GM18870 (cell line): ENCODE results near the gene ZNF799.
"Not testable (repeated sequence)": the region's sequence is repeated elsewhere in the genome, so short reads cannot be mapped to it uniquely, and the experiment has no call there.

ENCODE experiments used
- ATAC-seq: cut with Tn5 transposase; IDR thresholded peaks from one replicate; pipeline ENCODE4 v1.9.1; 2021; ENCODE audit warnings: moderate library complexity; ENCODE audit not compliant: unreplicated experiment

ZNF799 gene

DNA sequence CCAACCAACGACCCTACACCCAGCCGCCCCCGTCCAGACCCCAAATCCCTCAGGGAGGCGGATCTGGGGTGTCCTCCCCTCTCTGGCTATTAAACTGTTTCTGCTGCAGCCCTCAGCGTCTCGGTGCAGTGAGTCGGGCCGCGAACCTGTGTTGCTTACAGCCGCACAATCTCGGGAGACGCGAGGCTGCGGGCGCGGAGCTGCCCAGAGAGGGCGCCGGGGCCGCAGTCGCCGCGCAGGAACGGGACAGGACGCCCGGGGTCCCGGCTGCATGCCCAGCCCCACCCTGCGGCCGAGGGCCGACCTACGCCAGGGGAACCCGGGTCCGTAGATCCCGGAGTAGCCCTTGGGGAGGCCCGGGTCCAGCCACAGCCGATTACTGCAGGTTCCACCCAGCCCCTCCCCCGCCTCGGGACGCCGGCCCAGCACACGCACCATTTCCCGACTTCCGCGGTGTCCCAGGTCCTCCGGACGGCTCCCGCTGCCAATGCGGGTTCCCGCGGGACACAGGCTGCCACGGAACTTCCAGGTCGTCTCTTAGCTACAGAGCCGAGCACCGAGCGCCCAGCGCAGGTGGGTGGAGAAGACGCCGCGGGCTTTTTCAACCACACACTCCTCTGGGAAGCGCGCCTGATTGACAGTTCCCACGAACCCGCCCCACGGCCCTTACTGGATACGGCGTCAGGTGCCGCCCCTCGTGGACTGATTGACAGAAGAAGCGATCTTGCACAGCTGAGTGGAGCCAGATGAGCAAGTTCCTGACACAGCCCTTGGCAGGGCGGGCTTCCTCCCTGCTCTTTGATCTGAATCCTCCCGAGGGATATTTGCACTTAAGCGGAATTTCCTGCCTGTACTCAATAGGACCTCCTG is at the start of gene ZNF799:
Gene ZNF799 (minus strand): TSS at position 639 of the 870 bp plus-strand sequence. CDS start 201 bp downstream, at position 438.
- peak; percentile 75 for ATAC-seq

DNA sequence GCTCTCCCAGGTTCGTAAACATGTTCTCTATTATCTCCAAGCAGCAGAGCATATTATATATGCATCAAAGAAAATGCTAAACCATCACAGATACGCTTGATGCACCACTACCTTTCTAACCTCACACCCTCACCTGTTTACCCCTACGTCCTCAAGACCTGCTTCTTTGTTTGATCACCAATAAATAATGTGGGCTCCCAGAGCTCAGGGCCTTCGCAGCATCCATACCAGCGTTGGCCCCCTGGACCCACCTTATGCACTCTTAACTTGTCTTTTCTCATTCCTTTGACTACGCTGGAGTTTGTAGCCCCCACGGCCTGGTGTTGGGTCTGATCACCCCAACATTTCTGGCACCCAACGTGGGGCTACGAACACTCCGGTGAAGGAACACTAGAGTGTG is 49.8 kb upstream of the ZNF799 start:
- no peak for ATAC-seq

- ATAC-seq = no peak
Measured at GRCh38 chr19:12448808-12449207, 47.7 kb upstream of the ZNF799 start.

- peak; percentile 88 for ATAC-seq
Measured at GRCh38 chr19:12440541-12441316, 39.7 kb upstream of the ZNF799 start, which contains the start of gene ZNF443. ZNF443 (minus strand) TSS chr19:12441021; CDS start chr19:12440914, 107 bp downstream.

DNA sequence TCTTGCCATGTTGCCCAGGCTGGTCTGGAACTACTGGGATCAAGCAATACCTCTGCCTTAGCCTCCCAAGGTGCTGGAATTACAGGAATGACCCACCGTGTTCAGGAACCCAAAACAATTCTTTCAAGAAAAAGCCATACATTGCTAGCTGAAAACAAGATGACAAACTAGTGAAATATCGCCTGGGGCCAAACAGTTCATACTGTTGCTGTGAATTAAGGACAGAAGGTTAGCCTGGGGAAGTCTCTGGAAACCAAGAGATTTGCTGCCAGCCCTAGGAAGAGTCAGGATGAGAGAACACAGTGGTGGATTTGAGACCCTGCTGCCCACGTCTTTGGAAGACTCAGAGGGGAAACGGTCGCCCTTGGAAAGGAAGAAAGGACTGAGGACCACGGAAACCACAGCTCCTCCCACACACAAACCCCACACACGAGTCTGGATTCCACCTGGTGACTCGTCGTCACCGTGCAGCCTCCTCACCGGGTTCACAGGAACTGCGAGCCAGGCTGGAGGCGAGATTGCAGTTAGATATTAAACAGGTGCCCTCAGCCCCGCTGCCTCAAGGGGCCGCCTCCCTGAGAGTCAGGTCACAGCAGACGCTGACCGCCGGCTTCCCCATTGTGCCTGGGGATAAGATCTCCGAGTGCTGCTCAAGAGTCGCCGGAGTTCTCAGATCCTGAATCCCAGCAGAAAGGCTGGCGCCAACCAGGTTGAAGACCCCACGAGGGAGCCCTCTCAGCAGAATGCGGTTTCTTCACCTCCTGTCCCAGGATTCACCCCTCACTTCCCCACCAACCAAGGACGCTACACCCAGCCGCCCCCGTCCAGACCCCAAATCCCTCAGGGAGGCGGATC is 38.8 kb upstream of the ZNF799 start:
- not testable (repeated sequence) for ATAC-seq

GRCh38 chr19:12430726-12431299 is 29.7 kb upstream of the ZNF799 start:
- ATAC-seq = not testable (repeated sequence)

- ATAC-seq = no peak
Measured at GRCh38 chr19:12425888-12426274, 24.8 kb upstream of the ZNF799 start.

DNA sequence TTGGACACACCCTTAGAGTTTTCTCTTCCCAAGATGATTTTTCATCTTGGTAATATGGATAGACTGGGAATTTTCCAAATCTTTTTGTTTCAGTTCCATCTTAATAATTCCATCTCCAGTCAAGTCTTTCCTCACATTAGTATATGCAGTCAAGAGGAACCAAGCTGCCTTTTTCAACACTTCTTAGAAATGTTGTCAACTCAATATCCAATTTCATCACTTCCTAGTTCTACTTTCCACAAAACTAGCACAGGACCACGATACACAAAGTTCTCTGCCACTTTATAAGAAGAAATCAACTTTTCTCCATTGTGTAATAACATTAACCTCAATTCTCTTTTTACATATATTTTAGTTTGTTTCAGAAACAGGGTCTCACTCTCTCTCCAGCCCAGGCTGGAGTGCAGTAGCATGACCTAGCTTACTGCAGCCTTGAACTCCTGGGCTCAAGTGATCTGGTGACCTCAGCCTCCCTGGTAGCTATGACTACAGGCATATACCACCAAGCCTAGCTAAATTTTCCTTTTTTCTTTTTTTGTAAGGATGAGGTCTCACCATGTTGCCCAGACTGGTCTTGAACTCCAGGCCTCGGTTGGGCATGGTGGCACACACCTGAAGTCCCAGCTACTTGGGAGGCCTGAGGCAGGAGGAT is 24.3 kb upstream of the ZNF799 start:
- ATAC-seq = no peak

- not testable (repeated sequence) for ATAC-seq
Measured at GRCh38 chr19:12417273-12417672, 16.2 kb upstream of the ZNF799 start.

DNA sequence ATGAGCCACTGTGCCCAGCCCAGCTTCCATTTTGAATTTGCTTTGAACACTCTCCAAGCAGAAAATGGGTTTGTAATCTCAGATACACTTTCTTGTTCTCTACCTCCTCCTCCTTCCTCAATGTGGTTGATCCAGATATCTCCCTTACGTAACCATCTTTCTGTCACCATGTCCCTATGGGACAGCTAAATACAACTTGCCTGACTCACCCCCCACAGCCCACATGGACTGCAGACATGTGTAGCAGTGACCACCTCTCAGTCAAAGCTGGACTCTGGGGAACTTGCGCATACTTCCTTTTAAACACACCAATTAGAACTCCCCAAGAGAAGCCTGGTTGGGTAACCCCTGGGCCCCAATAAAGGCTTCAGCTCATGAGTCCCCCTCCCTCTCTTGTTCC is 10.8 kb upstream of the ZNF799 start:
- ATAC-seq = no peak

DNA sequence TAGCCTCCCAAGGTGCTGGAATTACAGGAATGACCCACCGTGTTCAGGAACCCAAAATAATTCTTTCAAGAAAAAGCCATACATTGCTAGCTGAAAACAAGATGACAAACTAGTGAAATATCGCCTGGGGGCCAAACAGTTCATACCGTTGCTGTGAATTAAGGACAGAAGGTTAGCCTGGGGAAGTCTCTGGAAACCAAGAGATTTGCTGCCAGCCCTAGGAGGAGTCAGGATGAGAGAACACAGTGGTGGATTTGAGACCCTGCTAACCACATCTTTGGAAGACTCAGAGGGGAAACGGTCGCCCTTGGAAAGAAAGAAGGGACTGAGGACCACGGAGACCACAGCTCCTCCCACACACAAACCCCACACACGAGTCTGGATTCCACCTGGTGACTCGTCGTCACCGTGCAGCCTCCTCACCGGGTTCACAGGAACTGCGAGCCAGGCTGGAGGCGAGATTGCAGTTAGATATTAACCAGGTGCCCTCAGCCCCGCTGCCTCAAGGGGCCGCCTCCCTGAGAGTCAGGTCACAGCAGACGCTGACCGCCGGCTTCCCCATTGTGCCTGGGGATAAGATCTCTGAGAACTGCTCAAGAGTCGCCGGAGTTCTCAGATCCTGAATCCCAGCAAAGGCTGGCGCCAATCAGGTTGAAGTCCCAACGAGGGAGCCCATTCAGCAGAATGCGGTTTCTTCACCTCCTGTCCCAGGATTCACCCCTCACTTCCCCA is 1.0 kb downstream of the ZNF799 start:
- peak; percentile 34 for ATAC-seq

DNA sequence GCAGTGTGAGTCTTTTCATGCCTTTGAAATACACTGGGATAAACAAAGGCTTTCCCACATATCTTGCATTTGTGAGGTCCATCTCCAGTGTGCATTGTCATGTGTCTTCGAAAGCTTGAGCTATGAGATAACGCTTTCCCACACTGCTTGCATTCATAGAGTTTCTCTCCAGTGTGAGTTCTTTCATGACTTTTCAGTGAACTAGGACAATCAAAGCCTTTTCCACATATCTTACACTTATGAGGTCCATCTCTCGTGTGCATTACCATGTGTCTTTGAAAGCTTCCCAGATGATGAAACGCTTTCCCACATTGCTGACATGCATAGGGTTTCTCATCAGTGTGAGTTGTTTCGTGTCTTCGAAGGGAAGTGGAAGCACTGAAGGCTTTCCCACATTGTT is 9.9 kb downstream of the ZNF799 start:
- ATAC-seq = not testable (repeated sequence)

DNA sequence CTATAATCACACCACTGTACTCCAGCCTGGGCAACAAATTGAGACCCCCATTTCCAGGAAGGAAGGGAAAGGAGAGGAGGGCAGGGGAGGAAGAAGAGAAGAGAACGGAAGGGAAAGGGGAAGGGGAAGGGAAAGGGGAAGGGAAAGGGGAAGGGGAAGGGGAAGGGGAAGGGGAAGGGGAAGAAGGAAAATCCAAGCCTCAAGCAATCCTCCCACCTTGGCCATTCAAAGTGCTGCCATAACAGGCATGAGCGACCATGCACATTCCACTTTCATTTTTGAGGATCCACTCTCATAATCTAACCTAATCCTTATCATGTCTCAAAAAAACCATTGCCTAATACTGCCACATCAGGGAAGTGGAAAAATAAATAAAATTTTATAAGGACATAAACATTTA is 14.7 kb downstream of the ZNF799 start:
- not testable (repeated sequence) for ATAC-seq

DNA sequence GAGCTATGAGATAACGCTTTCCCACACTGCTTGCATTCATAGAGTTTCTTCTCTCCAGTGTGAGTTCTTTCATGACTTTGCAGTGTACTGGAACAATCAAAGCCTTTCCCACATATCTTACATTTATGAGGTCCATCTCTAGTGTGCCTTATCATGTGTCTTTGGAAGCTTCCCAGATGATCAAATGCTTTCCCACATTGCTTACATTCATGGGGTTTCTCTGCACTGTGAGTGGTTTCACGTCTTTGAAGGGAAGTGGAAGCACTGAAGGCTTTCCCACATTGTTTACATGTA is 20.7 kb downstream of the ZNF799 start:
- ATAC-seq = no peak

DNA sequence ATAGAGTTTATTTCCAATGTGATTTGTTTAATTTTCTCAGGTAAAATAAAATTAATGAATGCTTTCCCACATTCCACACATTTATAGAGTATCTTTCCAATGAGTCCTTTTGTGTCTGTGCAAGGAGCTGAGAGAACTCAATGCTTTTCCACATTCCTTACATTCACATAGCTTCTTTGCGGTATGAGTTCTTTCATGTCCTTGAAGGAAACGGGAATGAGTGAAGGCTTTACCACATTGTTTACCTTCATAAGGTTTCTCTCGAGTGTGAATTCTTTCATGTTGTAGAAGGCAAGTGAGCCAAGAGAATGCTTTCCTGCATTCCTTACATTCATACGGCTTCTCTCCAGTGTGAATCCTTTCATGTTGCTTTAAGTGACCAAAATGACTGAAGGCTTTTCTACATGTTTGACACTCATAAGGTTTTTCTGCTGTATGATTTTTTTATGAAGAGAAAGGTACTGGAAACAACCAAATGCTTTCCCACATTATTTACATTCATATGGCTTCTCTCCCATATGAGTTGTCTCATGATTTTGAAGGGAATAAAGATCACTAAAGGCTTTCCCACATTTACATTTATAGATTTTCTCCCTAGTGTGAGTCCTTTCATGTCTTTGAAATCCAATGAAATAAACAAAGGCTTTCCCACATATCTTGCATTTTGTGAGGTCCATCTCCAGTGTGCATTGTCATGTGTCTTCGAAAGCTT is 21.2 kb downstream of the ZNF799 start:
- no peak for ATAC-seq

GRCh38 chr19:12374026-12374425 is 27.0 kb downstream of the ZNF799 start:
- no peak for ATAC-seq

DNA sequence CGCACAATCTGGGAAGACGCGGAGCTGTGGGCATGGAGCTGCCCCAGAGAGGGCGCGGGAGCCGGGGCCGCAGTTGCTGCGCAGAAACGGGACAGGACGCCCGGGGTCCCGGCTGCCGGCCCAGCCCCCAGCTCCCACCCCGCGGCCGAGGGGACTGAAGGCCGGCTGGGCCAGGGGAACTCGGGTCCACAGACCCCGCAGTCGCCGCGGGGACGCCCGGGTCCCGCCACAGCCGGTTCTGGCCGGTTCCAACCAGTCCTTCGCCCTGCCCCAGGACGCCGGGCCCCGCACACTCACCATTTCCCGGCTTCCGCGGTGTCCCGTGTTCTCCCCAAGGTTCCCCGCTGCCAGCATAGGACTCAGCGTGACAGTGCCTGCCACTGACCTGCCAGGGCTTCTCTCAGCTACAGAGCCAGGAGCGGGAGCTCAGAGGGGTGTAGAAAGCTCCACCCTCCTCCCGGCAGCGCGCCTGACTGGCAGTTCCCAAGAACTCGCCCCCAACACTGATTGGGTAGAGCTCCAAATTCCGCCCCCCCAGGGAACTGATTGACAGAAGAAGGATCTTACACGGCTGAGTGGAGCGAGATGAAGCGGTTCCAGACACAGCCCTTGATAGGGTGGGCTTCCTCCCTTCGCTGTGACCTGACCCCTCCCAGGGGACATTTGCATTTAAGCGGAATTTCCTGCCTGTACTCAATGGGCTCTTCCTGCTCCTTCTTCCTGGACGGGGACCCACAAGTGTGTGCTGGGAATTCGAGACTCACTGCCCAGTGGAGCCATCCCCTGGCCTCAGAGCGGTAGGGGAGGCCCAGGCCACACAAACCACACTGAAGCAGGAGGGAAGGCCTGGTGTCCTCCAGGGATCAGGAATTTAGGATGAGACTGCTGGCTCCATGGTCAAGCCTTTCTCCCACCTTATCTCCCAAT is 35.6 kb downstream of the ZNF799 start, which contains the start of gene ZNF442:
Gene ZNF442 (minus strand): TSS at position 448 of the 927 bp plus-strand sequence. CDS start 2,052 bp downstream, outside the sequence.
- ATAC-seq = peak; percentile 70
